GM13977 (cell line): Measurements from ENCODE around the gene CNBD2.

Source experiments
- DNase-seq: peaks from one replicate; pipeline ENCODE4 v3.0.0; 2012; ENCODE audit warnings: low spot score
- CTCF ChIP-seq: IDR thresholded peaks from 2 replicates; pipeline ENCODE4 v1.5.1; 2012; ENCODE audit warnings: mild to moderate bottlenecking, control low read depth; ENCODE audit not compliant: insufficient read depth; ENCODE audit errors: extremely low read depth, missing control alignments
- in situ Hi-C: fragments of 300-500 bp; cut with MboI; formaldehyde crosslinking; loops from one replicate; pipeline ENCODE4 v1.12.0; 2022; ENCODE audit warnings: low sequenced_read_pairs, low pct_unique_long_range_greater_than_20kb, mixed read lengths, inconsistent platforms; ENCODE audit not compliant: unreplicated experiment

Gene CNBD2

GRCh38 chr20:36031806-36032205, 63.4 kb downstream of the CNBD2 start:
- no peak for TF ChIP-seq CTCF
- no peak for DNase-seq
- in situ Hi-C loops, result no loop called here

GRCh38 chr20:36034875-36035274, 66.5 kb downstream of the CNBD2 start:
- no peak for TF ChIP-seq CTCF
- DNase-seq, result no peak
- in situ Hi-C loops, result no loop called here

GRCh38 chr20:36035745-36036144, 67.4 kb downstream of the CNBD2 start:
- in situ Hi-C loops, result no loop called here
- DNase-seq, result no peak
- no peak for TF ChIP-seq CTCF

GRCh38 chr20:36036688-36037087, 68.3 kb downstream of the CNBD2 start:
- in situ Hi-C loops, result no loop called here
- DNase-seq, result no peak
- no peak for TF ChIP-seq CTCF

GRCh38 chr20:36040571-36040970, 72.2 kb downstream of the CNBD2 start:
- DNase-seq, result no peak
- TF ChIP-seq CTCF, result no peak
- in situ Hi-C loops, result no loop called here

- in situ Hi-C loops, result no loop called here
- DNase-seq, result no peak
- no peak for TF ChIP-seq CTCF
Observed at GRCh38 chr20:36043441-36043840, 75.1 kb downstream of the CNBD2 start.
